CD4-positive, alpha-beta memory T cell (primary cell): ENCODE results near the gene MAOB. TPM values are rescaled to one million over a fixed set of nuclear protein-coding genes. Genes with fewer than 3 reads are reported as not detected.

Experiments used
- CTCF ChIA-PET: fragments of 350-600 bp; sonication (Branson Sonifier 250); formaldehyde crosslinking; loops from one replicate; lab custom pipeline; 2021; ENCODE audit warnings: inconsistent platforms; ENCODE audit not compliant: partially characterized antibody; lab: Charles Lee
- POLR2A ChIA-PET: fragments of 350-600 bp; sonication (Branson Sonifier 250); formaldehyde crosslinking; loops from one replicate; lab custom pipeline; 2021; ENCODE audit not compliant: partially characterized antibody; lab: Charles Lee
- DNase-seq, 5 donors: peaks; one replicate each; pipeline versions ENCODE4 v3.0.0 to v3.0.0-alpha.2; 2020 to 2022; ENCODE audit warnings: mixed read lengths in 1 of 5
- H3K27ac ChIP-seq: one replicate; pipeline ENCODE4 v1.7.0; 2013; ENCODE audit warnings: low read depth, low read length
- H3K27me3 ChIP-seq: 2 replicates; pipeline ENCODE4 v1.7.0; 2013; ENCODE audit warnings: mild to moderate bottlenecking, low read length, moderate library complexity; ENCODE audit not compliant: insufficient read depth
- H3K36me3 ChIP-seq: 2 replicates; pipeline ENCODE4 v1.7.0; 2013; ENCODE audit warnings: mild to moderate bottlenecking, low read length, moderate library complexity; ENCODE audit not compliant: insufficient read depth
- H3K4me1 ChIP-seq: 2 replicates; pipeline ENCODE4 v1.7.0; 2013; ENCODE audit warnings: mild to moderate bottlenecking, low read length, moderate library complexity; ENCODE audit not compliant: insufficient read depth
- H3K4me3 ChIP-seq, 2 donors: one replicate each; pipeline ENCODE4 v1.7.0; 2013; ENCODE audit warnings: low read length in 2 of 2, mild to moderate bottlenecking in 1 of 2
- H3K9me3 ChIP-seq, 2 donors: one replicate each; pipeline ENCODE4 v1.7.0; 2013; ENCODE audit warnings: low read length in 2 of 2, control low read depth in 1 of 2; ENCODE audit not compliant: control insufficient read depth in 1 of 2
- H3K27ac Mint-ChIP-seq, 7 donors: one replicate each; pipeline ENCODE4 v1.8.0; 2020 to 2021; ENCODE audit warnings: mixed read lengths in 7 of 7, mild to moderate bottlenecking in 6 of 7, inconsistent platforms in 3 of 7, moderate library complexity in 3 of 7
- H3K27me3 Mint-ChIP-seq, 2 donors: one replicate each; pipeline ENCODE4 v1.8.0; 2020 to 2021; ENCODE audit warnings: mixed read lengths in 2 of 2
- H3K36me3 Mint-ChIP-seq, 2 donors: one replicate each; pipeline ENCODE4 v1.8.0; 2020 to 2021; ENCODE audit warnings: mixed read lengths in 2 of 2, inconsistent platforms in 1 of 2, mild to moderate bottlenecking in 1 of 2
- H3K4me1 Mint-ChIP-seq, 4 donors: one replicate each; pipeline ENCODE4 v1.8.0; 2020 to 2021; ENCODE audit warnings: mixed read lengths in 4 of 4, mild to moderate bottlenecking in 1 of 4
- H3K4me3 Mint-ChIP-seq, 8 donors: one replicate each; pipeline ENCODE4 v1.8.0; 2020 to 2021; ENCODE audit warnings: mixed read lengths in 8 of 8, mild to moderate bottlenecking in 7 of 8, moderate library complexity in 6 of 8, inconsistent platforms in 3 of 8
- H3K9me3 Mint-ChIP-seq, 8 donors: one replicate each; pipeline ENCODE4 v1.8.0; 2020 to 2021; ENCODE audit warnings: mixed read lengths in 8 of 8, mild to moderate bottlenecking in 5 of 8, inconsistent platforms in 3 of 8, moderate library complexity in 1 of 8
- intact Hi-C: fragments of 100-400 bp; cut with micrococcal nuclease; formaldehyde crosslinking; loops from one replicate; pipeline ENCODE4 v1.15.1; 2023
- polyA plus RNA-seq, 2 donors: library from polyadenylated mRNA; unstranded; fragments of 300-500 nt; fragmentation: Illumina TruSeq; gene quantifications; one replicate each; pipeline ENCODE4 v1.2.3, GENCODE V29; 2021
- total RNA-seq, 2 experiments: library from RNA; stranded (reverse); gene quantifications; one replicate each; pipeline ENCODE4 v1.2.3, GENCODE V29; 2021

MAOB gene
- total and polyA plus RNA-seq, 4 experiments from 2014 or later = not detected

DNA sequence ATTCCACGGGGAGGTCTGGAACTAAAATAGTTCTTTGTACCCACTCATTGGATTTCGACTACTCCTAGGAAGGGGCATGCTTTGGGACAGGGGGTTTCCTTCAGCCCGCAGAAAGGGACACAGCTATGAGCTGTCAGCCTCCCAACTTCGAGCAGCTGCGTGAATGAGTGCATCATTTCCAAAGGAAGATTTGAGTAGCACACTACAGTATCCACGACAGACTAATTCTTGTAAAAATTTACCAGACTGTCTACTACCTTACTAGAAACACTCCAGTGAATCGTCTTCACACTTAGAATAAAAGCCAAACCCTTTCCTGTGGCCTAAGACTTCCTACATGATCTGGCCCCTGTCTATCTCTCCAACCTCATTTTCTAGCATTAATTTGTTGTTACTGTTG is 124.2 kb downstream of the MAOB start:
- Histone ChIP-seq H3K4me1 (no peaks in the 10 kb centered on the region), H3K9me3 (no peaks in the 10 kb centered on the region), H3K4me3 (no peak overlapping the region), H3K27me3 (no peaks in the 10 kb centered on the region), H3K27ac (no peak overlapping the region), H3K36me3 (no peaks in the 10 kb centered on the region)
- Mint-ChIP-seq H3K4me1 (no peaks in the 10 kb centered on the region), H3K9me3 (peaks cover 0 to 2% (median 0%) of the 10 kb centered on the region in 8 donors), H3K36me3 (no peaks in the 10 kb centered on the region), H3K27ac (no peak overlapping the region), H3K4me3 (no peak overlapping the region), H3K27me3 (peaks cover 0 to 2% of the 10 kb centered on the region in 2 donors)
- no peak for DNase-seq
- ChIA-PET POLR2A (no interaction called here), CTCF (no interaction called here)
- intact Hi-C loops = no loop called here

DNA sequence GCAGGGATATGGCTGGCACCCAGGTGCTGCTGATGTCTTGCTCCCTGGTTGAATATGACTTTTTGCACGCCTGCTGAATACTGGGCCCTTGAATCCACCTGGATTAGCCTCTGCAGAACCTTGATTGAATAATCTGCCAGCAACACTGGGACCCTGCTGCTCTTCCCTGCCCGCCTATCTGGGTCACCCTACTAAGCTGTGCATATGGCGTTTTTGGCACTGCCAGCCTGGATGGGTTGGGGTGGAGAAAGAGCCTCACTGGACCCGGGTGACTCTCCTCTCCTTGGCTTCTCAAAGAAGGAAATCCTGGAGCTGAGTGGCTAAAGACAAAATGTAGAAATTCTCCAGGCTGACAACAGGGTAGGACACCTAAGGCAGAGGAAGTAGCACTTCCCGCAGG is 126.2 kb downstream of the MAOB start:
- Histone ChIP-seq H3K4me1 (no peaks in the 10 kb centered on the region), H3K9me3 (no peaks in the 10 kb centered on the region), H3K36me3 (no peaks in the 10 kb centered on the region), H3K4me3 (no peak overlapping the region), H3K27ac (no peak overlapping the region), H3K27me3 (no peaks in the 10 kb centered on the region)
- Mint-ChIP-seq H3K36me3 (no peaks in the 10 kb centered on the region), H3K9me3 (peaks cover 0 to 2% (median 0%) of the 10 kb centered on the region in 8 donors), H3K4me1 (no peaks in the 10 kb centered on the region), H3K27ac (no peak overlapping the region), H3K27me3 (peaks cover 0 to 2% of the 10 kb centered on the region in 2 donors), H3K4me3 (no peak overlapping the region)
- ChIA-PET POLR2A (no interaction called here), CTCF (no interaction called here)
- no peak for DNase-seq
- intact Hi-C loops = no loop called here

DNA sequence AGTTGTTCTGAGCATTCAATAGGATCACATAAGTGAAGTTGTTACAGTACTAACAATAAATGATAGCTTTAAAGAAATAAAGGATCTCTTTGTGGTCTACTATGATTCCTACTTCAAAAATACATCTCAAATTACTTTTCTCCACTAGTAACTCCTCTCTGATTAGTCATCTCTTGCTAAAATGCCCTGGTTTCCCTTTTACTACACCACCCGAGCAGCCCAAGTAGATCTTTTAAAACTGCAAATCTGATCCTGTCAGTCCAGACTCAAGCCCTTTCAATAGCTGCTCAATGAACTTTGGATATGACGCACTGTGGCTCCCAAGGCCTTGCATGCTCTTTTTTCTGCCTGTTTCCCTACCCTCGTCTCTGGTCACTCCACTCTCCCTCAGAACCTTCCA is 128.6 kb downstream of the MAOB start:
- Mint-ChIP-seq H3K27me3 (peaks cover 0 to 2% of the 10 kb centered on the region in 2 donors), H3K27ac (no peak overlapping the region), H3K9me3 (peaks cover 0 to 2% (median 0%) of the 10 kb centered on the region in 8 donors), H3K4me1 (peaks cover 0 to 5% (median 2%) of the 10 kb centered on the region in 4 donors), H3K36me3 (no peaks in the 10 kb centered on the region), H3K4me3 (no peak overlapping the region)
- Histone ChIP-seq H3K27ac (no peak overlapping the region), H3K4me3 (no peak overlapping the region), H3K36me3 (no peaks in the 10 kb centered on the region), H3K27me3 (no peaks in the 10 kb centered on the region), H3K9me3 (no peaks in the 10 kb centered on the region), H3K4me1 (no peaks in the 10 kb centered on the region)
- ChIA-PET CTCF (interaction anchor here (1.4 to 3.3 kb wide), 2 partner anchors 9 to 194 kb away, joined by 4 to 15 read pairs; no protein-coding TSS in a partner anchor), POLR2A (no interaction called here)
- intact Hi-C loops = loop anchor here (5.0 kb wide), 1 partner anchor 1971 kb away; no protein-coding TSS in a partner anchor
- DNase-seq = no peak

- no peaks in the 10 kb centered on the region for H3K27me3 Mint-ChIP-seq
- Histone ChIP-seq H3K4me1 (no peaks in the 10 kb centered on the region), H3K27ac (no peak overlapping the region), H3K9me3 (no peaks in the 10 kb centered on the region), H3K27me3 (no peaks in the 10 kb centered on the region), H3K4me3 (no peak overlapping the region), H3K36me3 (no peaks in the 10 kb centered on the region)
- H3K27ac Mint-ChIP-seq = no peak overlapping the region
- intact Hi-C loops = loop anchor here (1.0 to 5.0 kb wide), 2 partner anchors 191 to 1968 kb away; no protein-coding TSS in a partner anchor
- H3K9me3 Mint-ChIP-seq = no peaks in the 10 kb centered on the region
- no peak overlapping the region for H3K4me3 Mint-ChIP-seq
- H3K4me1 Mint-ChIP-seq = peaks cover 0 to 5% (median 2%) of the 10 kb centered on the region in 4 donors
- DNase-seq = peak; percentile 50 to 60 (median 54)
- no peaks in the 10 kb centered on the region for H3K36me3 Mint-ChIP-seq
- ChIA-PET CTCF (interaction anchor here (0.6 to 1.7 kb wide), 6 partner anchors 9 to 1877 kb away, joined by 3 to 10 read pairs (median 5); no protein-coding TSS in a partner anchor), POLR2A (no interaction called here)
Observed at GRCh38 chrX:43750248-43750676, 132.0 kb downstream of the MAOB start.

- Histone ChIP-seq H3K27me3 (no peaks in the 10 kb centered on the region), H3K9me3 (no peaks in the 10 kb centered on the region), H3K36me3 (no peaks in the 10 kb centered on the region), H3K4me1 (no peaks in the 10 kb centered on the region), H3K4me3 (no peak overlapping the region), H3K27ac (no peak overlapping the region)
- intact Hi-C loops = no loop called here
- no peak for DNase-seq
- Mint-ChIP-seq H3K27ac (no peak overlapping the region), H3K4me3 (no peak overlapping the region), H3K27me3 (no peaks in the 10 kb centered on the region), H3K36me3 (no peaks in the 10 kb centered on the region), H3K9me3 (no peaks in the 10 kb centered on the region), H3K4me1 (peaks cover 0 to 5% (median 2%) of the 10 kb centered on the region in 4 donors)
- CTCF ChIA-PET = interaction anchor here (1.1 kb wide), 1 partner anchor 399 kb away, joined by 3 read pairs; no protein-coding TSS in a partner anchor
- POLR2A ChIA-PET = no interaction called here
Observed at GRCh38 chrX:43747476-43747875, 134.8 kb downstream of the MAOB start.

- ChIA-PET CTCF (no interaction called here), POLR2A (no interaction called here)
- Mint-ChIP-seq H3K27ac (no peak overlapping the region), H3K36me3 (no peaks in the 10 kb centered on the region), H3K9me3 (no peaks in the 10 kb centered on the region), H3K4me1 (peaks cover 0 to 5% (median 2%) of the 10 kb centered on the region in 4 donors), H3K4me3 (no peak overlapping the region), H3K27me3 (no peaks in the 10 kb centered on the region)
- intact Hi-C loops = no loop called here
- Histone ChIP-seq H3K27me3 (no peaks in the 10 kb centered on the region), H3K36me3 (no peaks in the 10 kb centered on the region), H3K4me3 (no peak overlapping the region), H3K9me3 (no peaks in the 10 kb centered on the region), H3K4me1 (no peaks in the 10 kb centered on the region), H3K27ac (no peak overlapping the region)
- DNase-seq = no peak
Observed at GRCh38 chrX:43745938-43746721, 136.1 kb downstream of the MAOB start.

DNA sequence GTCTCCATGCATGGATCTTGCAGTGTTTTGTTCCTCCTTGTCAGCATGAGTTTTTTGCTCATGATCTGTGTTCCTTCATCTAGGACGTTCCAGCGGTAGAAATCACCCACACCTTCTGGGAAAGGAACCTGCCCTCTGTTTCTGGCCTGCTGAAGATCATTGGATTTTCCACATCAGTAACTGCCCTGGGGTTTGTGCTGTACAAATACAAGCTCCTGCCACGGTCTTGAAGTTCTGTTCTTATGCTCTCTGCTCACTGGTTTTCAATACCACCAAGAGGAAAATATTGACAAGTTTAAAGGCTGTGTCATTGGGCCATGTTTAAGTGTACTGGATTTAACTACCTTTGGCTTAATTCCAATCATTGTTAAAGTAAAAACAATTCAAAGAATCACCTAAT is 138.0 kb downstream of the MAOB start:
- no peak for DNase-seq
- no peaks in the 10 kb centered on the region for H3K27me3 ChIP-seq
- H3K4me1 ChIP-seq = no peaks in the 10 kb centered on the region
- no peaks in the 10 kb centered on the region for H3K9me3 ChIP-seq
- H3K36me3 ChIP-seq = no peaks in the 10 kb centered on the region
- H3K4me3 ChIP-seq = no peak overlapping the region
- Mint-ChIP-seq H3K4me1 (no peaks in the 10 kb centered on the region), H3K27ac (no peak overlapping the region), H3K36me3 (no peaks in the 10 kb centered on the region), H3K4me3 (no peak overlapping the region), H3K27me3 (no peaks in the 10 kb centered on the region), H3K9me3 (no peaks in the 10 kb centered on the region)
- intact Hi-C loops = no loop called here
- no peak overlapping the region for H3K27ac ChIP-seq
- POLR2A ChIA-PET = no interaction called here
- CTCF ChIA-PET = interaction anchor here (0.9 to 1.6 kb wide), 2 partner anchors 9 to 183 kb away, joined by 3 to 4 read pairs; no protein-coding TSS in a partner anchor
